Measurements from ENCODE around the gene BMP5. TPM values are rescaled to one million over a fixed set of nuclear protein-coding genes. Genes with fewer than 3 reads are reported as not detected.

Gene BMP5
- total and polyA plus RNA-seq, 9 of the 15 experiments (the other 6 are each of a cell fraction or from before 2014, with no cell fraction given): not detected

GRCh38 chr6:55820696-55821095 is 54.7 kb downstream of the BMP5 start (continued):
- TF ChIP-seq TGIF2 (CRISPR knock-in tag; IDR thresholded peaks at IDR 0.05): no peak
- TF ChIP-seq NCOR1 (IDR thresholded peaks at IDR 0.05): no peak
- no peak for TF ChIP-seq FOXK2 (conservative IDR thresholded peaks at IDR 0.05 in 1 of 2, IDR thresholded peaks at IDR 0.05 in 1 of 2; ENCODE audit: low read depth in 2 of 2)
- TF ChIP-seq SFPQ (IDR thresholded peaks at IDR 0.05; ENCODE audit: low read depth, low read length): no peak
- TF ChIP-seq GTF2F1 (IDR thresholded peaks at IDR 0.05; ENCODE audit: low read depth, low read length): no peak
- TF ChIP-seq ZFPM2 (CRISPR knock-in tag; IDR thresholded peaks at IDR 0.05): no peak
- TF ChIP-seq ZNF197 (CRISPR knock-in tag; IDR thresholded peaks at IDR 0.05; ENCODE audit: low read depth): no peak
- TF ChIP-seq ZNF311 (CRISPR knock-in tag; IDR thresholded peaks at IDR 0.05): no peak
- no peak for TF ChIP-seq ARID1B (IDR thresholded peaks at IDR 0.05)
- no peak for TF ChIP-seq RUNX1 (IDR thresholded peaks at IDR 0.05; ENCODE audit: low read depth)
- no peak for TF ChIP-seq HMBOX1 (IDR thresholded peaks at IDR 0.05)
- TF ChIP-seq KLF1 (tag; IDR thresholded peaks at IDR 0.05): no peak
- no peak for TF ChIP-seq SRSF3 (IDR thresholded peaks at IDR 0.05; ENCODE audit: insufficient read depth, low read length)

Data from K562 (cell line).